ENCODE results near the gene OXA1L.
"Not testable (repeated sequence)": the region's sequence is repeated elsewhere in the genome, so short reads cannot be mapped to it uniquely, and the experiment has no call there.

The OXA1L gene

GRCh38 chr14:22766457-22767322, at the start of gene OXA1L:
TSS of gene OXA1L (plus strand) at chr14:22766688. CDS start at chr14:22766702, 14 bp downstream.
- DNase-seq: peak; percentile 90

GRCh38 chr14:22718091-22718490, 48.4 kb upstream of the OXA1L start:
- DNase-seq: no peak

GRCh38 chr14:22721213-22721612, 45.3 kb upstream of the OXA1L start:
- DNase-seq: no peak

- DNase-seq: no peak
Measured at GRCh38 chr14:22723815-22724214, 42.7 kb upstream of the OXA1L start.

GRCh38 chr14:22724847-22725246, 41.6 kb upstream of the OXA1L start:
- DNase-seq: not testable (repeated sequence)

- DNase-seq: not testable (repeated sequence)
Measured at GRCh38 chr14:22725374-22725773, 41.1 kb upstream of the OXA1L start.

- DNase-seq: no peak
Measured at GRCh38 chr14:22726012-22726411, 40.5 kb upstream of the OXA1L start.

GRCh38 chr14:22732062-22732461, 34.4 kb upstream of the OXA1L start:
- DNase-seq: not testable (repeated sequence)

- no peak for DNase-seq
Measured at GRCh38 chr14:22733829-22734228, 32.7 kb upstream of the OXA1L start.

- DNase-seq: no peak
Measured at GRCh38 chr14:22735096-22735495, 31.4 kb upstream of the OXA1L start.

GRCh38 chr14:22736384-22736783, 30.1 kb upstream of the OXA1L start:
- DNase-seq: not testable (repeated sequence)

GRCh38 chr14:22737052-22737451, 29.4 kb upstream of the OXA1L start:
- no peak for DNase-seq

GRCh38 chr14:22739423-22739822, 27.1 kb upstream of the OXA1L start:
- no peak for DNase-seq

- DNase-seq: no peak
Measured at GRCh38 chr14:22740020-22740419, 26.5 kb upstream of the OXA1L start.

GRCh38 chr14:22747769-22748168, 18.7 kb upstream of the OXA1L start:
- no peak for DNase-seq

- no peak for DNase-seq
Measured at GRCh38 chr14:22748206-22748605, 18.3 kb upstream of the OXA1L start.

- DNase-seq: no peak
Measured at GRCh38 chr14:22748631-22749068, 17.8 kb upstream of the OXA1L start.

- DNase-seq: no peak
Measured at GRCh38 chr14:22752422-22752821, 14.1 kb upstream of the OXA1L start.

GRCh38 chr14:22753586-22753985, 12.9 kb upstream of the OXA1L start:
- no peak for DNase-seq

- DNase-seq: not testable (repeated sequence)
Measured at GRCh38 chr14:22757972-22758650, 8.4 kb upstream of the OXA1L start.

- no peak for DNase-seq
Measured at GRCh38 chr14:22761734-22762133, 4.8 kb upstream of the OXA1L start.

GRCh38 chr14:22764382-22764781, 2.1 kb upstream of the OXA1L start:
- no peak for DNase-seq

GRCh38 chr14:22767323-22767589, 768 bp downstream of the OXA1L start:
- DNase-seq: no peak

- no peak for DNase-seq
Measured at GRCh38 chr14:22768947-22769346, 2.5 kb downstream of the OXA1L start.

Data from activated T-cell treated with anti-CD3 and anti-CD28 coated beads, Interleukin-2, amount 50 U/mL, for 1 hour (primary cell).